GM04504 (cell line): ENCODE measurements around the gene DYSF.

Experiments
- DNase-seq: peaks from one replicate; pipeline ENCODE4 v3.0.0-alpha.2; 2012; ENCODE audit warnings: low read depth

The DYSF gene

GRCh38 chr2:71575966-71576365 lies 122.6 kb downstream of the DYSF start:
- no peak for DNase-seq

GRCh38 chr2:71576541-71576940 lies 123.2 kb downstream of the DYSF start:
- DNase-seq = no peak

- DNase-seq = no peak
These were observed 123.8 kb downstream of the DYSF start for GRCh38 chr2:71577209-71577608.

DNA sequence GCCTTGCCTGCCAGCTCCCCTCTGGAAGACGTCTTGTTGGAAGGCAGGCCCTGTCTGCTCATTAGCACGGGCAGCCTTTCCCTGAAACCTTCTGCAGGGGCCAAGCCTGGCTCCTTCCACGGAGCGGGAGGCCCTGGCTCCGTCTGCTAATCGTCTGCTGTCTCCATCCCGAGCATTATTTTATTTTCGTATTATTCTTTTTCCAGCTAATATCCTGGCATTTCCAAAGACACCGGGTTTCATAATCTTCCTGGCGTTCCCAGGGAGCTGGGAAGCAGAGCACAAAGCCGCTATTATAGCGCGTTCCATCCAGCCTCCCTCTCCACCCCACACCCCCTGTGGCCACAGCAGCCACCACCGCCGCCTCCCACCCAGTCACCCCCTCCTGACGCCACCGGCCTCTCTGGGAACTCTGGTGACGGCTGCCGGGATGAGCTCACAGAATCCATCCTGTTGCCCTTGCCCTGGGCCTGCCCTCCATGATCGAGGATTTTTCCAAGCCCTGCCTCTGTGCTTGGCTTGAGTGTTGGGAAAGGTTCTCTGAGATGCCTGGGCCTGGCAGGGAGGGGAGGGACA lies 125.5 kb downstream of the DYSF start:
- peak; percentile 25 for DNase-seq

DNA sequence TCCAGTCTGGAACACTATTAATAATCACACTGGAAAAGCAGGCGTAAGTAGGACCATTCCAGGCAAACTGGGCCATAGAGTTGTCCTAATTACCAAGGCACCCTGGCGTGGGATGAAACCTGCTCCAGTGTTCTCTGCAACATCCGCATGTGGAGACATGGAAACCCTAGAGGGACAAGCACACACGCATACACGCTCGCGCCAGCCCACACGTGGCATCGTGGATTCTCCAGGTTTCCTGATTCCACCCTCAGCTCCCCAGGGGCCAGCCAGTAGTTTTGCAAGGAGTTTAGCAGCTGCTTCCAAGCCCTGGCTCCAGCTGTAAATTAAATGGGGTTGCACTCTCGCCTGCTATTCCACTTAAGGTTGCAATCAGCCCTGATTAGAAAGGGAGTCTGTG lies 127.7 kb downstream of the DYSF start:
- no peak for DNase-seq

GRCh38 chr2:71583876-71584275 lies 130.5 kb downstream of the DYSF start:
- DNase-seq = no peak

DNA sequence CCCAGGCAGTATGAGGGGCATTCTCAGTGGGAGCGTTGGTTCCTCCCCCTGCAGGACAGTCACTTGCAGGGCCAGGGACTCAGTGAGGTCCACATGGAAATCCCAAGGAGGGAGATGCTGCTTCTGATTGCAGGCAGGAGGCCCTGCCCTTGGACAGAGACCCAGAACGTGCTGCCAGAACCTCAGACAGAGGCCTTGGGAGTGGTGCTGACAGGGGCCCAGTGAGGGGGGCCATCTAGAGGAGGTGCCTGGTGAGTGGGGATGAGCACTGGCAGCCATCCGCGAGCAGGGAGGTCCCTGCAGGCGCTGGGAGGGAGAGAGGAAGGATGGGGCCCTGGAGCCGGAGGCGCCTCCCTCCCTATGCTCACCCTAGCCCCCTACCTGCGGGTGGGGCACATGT lies 133.1 kb downstream of the DYSF start:
- no peak for DNase-seq

DNA sequence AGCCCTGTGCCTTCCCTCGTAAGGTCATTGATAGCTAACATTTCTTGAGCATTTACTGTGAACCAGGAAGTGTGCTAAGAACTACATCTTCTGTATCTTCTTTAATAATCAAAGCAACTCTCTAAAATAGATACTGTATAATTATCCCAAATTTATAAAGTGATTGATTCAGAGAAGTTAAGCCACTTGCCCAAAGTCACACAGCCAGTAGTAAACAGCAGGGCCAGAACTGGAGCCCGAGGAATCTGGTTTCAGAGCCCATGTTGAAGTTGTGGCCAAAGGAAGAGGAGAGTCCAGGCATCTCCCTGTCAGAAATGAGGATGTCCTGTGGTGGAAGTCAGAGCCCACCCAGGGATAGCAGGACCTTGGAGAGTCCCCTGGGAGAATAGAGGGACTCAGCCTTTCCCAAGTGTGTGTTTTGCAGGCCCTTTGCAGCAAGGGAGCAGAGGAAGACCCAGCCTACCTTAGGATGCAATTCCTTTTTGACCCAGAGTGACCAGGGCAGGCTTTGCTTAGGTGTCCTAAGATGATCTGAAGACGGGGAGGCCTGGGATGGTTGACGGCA lies 134.2 kb downstream of the DYSF start:
- no peak for DNase-seq

DNA sequence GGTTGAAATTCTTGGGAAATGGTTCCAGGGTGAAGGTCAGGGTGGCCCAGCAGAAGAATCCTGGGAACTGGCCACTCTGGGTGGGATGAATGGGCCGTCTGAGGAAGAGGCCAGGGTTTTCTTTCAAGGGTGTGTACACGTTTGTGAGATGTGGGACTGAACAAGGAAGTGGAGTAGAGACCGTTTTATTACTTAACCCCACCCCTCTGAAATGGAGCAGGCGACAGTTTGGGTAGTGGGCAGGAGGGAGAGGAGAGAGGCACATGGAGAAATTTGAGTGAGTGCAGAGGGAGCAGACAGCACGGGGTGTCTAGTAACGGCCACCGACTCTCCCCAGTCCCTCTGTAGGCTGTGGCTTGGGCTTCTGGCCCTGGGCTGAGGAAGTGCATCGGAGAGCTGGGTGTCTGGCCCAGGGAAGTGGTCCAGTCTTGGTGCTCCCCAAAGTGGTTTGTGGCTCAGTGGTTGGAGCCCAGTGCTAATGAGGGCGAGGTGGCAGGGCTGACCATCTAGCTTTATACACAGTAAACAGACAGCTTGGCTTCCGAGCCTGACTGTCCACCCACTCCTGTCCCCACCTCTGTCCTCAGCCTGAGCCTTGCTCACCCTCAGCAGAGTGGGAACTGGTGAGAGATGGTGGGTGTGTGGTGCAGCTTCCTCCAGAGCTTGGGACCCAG lies 135.3 kb downstream of the DYSF start:
- DNase-seq = no peak

DNA sequence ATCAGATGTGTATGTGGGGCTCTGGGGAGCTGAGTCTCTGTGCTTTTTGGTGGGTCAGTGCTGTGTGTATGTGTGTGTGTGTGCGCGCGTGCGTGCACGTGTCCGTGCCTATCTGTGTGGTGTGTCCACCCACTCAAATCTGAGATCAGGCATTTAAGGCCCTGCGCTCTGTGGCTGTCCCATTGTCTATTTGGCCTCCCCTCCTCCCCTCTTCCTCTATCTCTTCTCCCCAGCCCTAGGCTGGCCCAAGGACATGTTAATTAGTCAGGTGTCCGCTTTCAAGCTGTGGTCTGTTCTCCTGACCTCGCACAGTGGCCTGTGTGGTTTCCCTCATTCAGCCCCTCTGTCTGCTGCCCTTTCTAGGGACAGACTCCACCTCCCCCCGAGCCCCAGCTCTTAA lies 136.4 kb downstream of the DYSF start:
- no peak for DNase-seq

GRCh38 chr2:71591044-71591443 lies 137.7 kb downstream of the DYSF start:
- DNase-seq = no peak

GRCh38 chr2:71592181-71592711 lies 138.9 kb downstream of the DYSF start:
- DNase-seq = no peak

DNA sequence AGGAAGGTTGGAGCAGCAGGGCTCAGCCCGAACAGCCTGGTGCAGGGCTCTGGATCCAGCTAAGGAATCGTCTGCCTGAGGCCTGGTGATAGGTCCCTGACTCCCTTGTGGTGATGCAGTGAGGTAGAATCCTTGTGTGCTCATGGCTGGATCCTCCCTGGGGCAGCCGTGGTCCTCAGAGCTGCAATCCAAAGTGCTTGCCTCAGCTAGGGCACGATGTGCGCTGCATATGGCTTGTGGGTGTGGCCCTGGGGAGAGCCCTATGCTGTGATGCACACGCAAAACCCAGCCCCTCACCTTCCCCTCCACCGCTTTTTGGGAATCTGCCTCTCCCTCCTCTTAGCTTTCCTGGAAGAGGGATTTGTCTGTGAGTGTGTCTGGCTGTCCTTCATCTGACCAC lies 142.2 kb downstream of the DYSF start:
- DNase-seq = no peak

- DNase-seq = no peak
These were observed 142.7 kb downstream of the DYSF start for GRCh38 chr2:71596011-71596410.

- no peak for DNase-seq
These were observed 144.4 kb downstream of the DYSF start for GRCh38 chr2:71597756-71598155.

DNA sequence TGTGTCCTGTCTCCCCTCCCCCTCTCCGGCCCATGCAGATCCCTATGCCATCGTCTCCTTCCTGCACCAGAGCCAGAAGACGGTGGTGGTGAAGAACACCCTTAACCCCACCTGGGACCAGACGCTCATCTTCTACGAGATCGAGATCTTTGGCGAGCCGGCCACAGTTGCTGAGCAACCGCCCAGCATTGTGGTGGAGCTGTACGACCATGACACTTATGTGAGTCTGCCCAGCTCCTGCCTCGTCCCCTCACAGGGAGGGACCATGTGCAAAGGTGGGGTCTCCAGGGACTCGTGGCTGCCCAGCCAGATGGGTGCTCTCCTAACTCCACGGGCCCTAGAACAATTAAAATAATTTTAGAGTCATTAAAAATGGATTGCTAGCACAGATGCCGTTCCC lies 145.2 kb downstream of the DYSF start:
- DNase-seq = no peak

- DNase-seq = no peak
These were observed 145.7 kb downstream of the DYSF start for GRCh38 chr2:71599038-71599437.

- DNase-seq = no peak
These were observed 146.4 kb downstream of the DYSF start for GRCh38 chr2:71599646-71600236.

DNA sequence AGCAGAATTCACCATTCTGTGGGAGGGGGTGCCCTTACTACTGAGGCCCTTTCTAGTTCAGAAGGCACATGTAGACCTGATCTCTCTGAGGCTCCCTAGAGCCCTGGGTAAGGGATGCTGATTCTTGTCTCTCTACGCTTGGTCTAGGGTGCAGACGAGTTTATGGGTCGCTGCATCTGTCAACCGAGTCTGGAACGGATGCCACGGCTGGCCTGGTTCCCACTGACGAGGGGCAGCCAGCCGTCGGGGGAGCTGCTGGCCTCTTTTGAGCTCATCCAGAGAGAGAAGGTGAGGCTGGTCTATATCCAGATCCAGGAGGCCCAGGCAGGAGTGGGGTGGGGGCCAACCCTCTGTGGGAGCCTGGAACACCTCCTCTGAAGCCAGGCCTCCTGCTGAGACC lies 147.2 kb downstream of the DYSF start:
- no peak for DNase-seq

- no peak for DNase-seq
These were observed 148.1 kb downstream of the DYSF start for GRCh38 chr2:71601136-71602114.

- no peak for DNase-seq
These were observed 148.7 kb downstream of the DYSF start for GRCh38 chr2:71602115-71602495.

- no peak for DNase-seq
These were observed 149.2 kb downstream of the DYSF start for GRCh38 chr2:71602581-71602980.
